HEK293 (cell line): Measurements from ENCODE around the gene GFI1.

Experiments used
- OSR2 ChIP-seq: fragments of 450-650 bp; formaldehyde crosslinking; IDR thresholded peaks from 2 replicates; pipeline ENCODE4 v1.5.1; 2016; ENCODE audit warnings: missing biosample characterization, missing genetic modification characterization
- PRDM1 ChIP-seq: fragments of 450-650 bp; formaldehyde crosslinking; IDR thresholded peaks from 2 replicates; pipeline ENCODE4; 2016; ENCODE audit warnings: missing biosample characterization, missing genetic modification characterization
- SETDB1 ChIP-seq: IDR thresholded peaks from one replicate; pipeline ENCODE4 v1.6.1; 2017; ENCODE audit warnings: mild to moderate bottlenecking, low read length, moderate library complexity, mixed read lengths; ENCODE audit not compliant: insufficient read length
- ZBTB1 ChIP-seq: fragments of 450-650 bp; formaldehyde crosslinking; IDR thresholded peaks from 2 replicates; pipeline ENCODE4 v1.5.1; 2016; ENCODE audit warnings: missing biosample characterization, missing genetic modification characterization
- ZBTB21 ChIP-seq: fragments of 450-650 bp; formaldehyde crosslinking; IDR thresholded peaks from 2 replicates; pipeline ENCODE4 v1.5.1; 2017; ENCODE audit warnings: missing biosample characterization, missing genetic modification characterization
- ZEB2 ChIP-seq: fragments of 450-650 bp; formaldehyde crosslinking; IDR thresholded peaks from 2 replicates; pipeline ENCODE4 v1.5.1; 2016; ENCODE audit warnings: missing biosample characterization, missing genetic modification characterization
- ZNF112 ChIP-seq: fragments of 450-650 bp; formaldehyde crosslinking; IDR thresholded peaks from 2 replicates; pipeline ENCODE4 v1.5.0; 2017; ENCODE audit warnings: missing biosample characterization, missing genetic modification characterization
- ZNF510 ChIP-seq: fragments of 450-650 bp; formaldehyde crosslinking; IDR thresholded peaks from 2 replicates; pipeline ENCODE4 v1.5.1; 2018; ENCODE audit warnings: mild to moderate bottlenecking, missing genetic modification characterization, missing biosample characterization; ENCODE audit not compliant: insufficient replicate concordance
- ZNF549 ChIP-seq: fragments of 450-650 bp; IDR thresholded peaks from 2 replicates; pipeline ENCODE4 v1.5.1; 2018; ENCODE audit warnings: missing biosample characterization, missing genetic modification characterization, mild to moderate bottlenecking, inconsistent platforms, moderate library complexity
- TF ChIP-seq, protein P1 (sequence below): fragments of 450-650 bp; formaldehyde crosslinking; IDR thresholded peaks from 2 replicates; pipeline ENCODE4 v1.5.1; 2016; ENCODE audit warnings: missing biosample characterization, missing genetic modification characterization
- TF ChIP-seq, protein P2 (sequence below): IDR thresholded peaks from 2 replicates; pipeline ENCODE4 v1.6.1; 2011; ENCODE audit warnings: mild to moderate bottlenecking, low read depth, low read length, borderline replicate concordance
- TF ChIP-seq, protein P3 (sequence below): fragments of 450-650 bp; formaldehyde crosslinking; IDR thresholded peaks from 2 replicates; pipeline ENCODE4 v1.5.1; 2016; ENCODE audit warnings: missing biosample characterization, missing genetic modification characterization
- TF ChIP-seq, protein P4 (sequence below): fragments of 450-650 bp; formaldehyde crosslinking; IDR thresholded peaks from 2 replicates; pipeline ENCODE4 v1.5.1; 2016; ENCODE audit warnings: missing biosample characterization, missing genetic modification characterization, borderline replicate concordance

DNA sequence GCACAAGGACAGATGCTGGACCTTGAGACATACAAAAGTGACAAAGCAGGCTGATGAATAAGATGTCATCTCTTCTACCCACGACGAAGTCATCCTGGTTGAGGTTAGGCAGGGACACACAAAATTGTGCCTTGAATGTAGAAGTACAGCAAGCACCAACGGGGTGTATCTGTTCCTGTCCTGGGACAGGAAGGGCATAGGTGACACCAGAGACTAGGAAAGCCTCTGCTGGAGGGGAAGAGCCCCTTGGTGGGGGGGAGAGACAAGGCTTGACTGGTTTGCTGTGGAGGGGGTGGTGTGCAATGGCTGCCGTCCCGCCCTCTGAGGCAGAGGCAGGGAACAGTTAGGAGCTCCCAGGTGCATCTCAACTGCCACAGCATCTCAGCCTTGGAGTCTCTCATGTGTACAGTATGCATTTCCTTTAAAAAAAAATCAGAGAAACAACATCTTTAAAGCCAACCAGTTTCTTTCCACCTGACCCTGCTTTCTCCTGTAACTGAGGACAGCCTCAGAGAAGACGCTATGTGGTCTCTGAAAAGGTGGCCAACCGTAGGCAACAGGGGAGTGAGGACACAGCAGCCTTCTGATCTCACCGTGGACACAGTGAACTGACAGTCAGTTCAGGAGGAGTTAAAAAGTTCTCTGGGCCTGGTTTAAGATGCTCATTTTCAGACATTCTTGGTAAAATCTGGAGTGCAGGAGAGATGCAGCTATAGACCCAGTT is 17.7 kb upstream of the GFI1 start:
- TF ChIP-seq ZNF510 (tag by site-specific recombination) (no peak), PRDM1 (tag by site-specific recombination) (no peak), ZBTB1 (tag by site-specific recombination) (no peak), ZEB2 (tag by site-specific recombination) (no peak), ZBTB21 (tag by site-specific recombination) (no peak), OSR2 (no peak), SETDB1 (no peak), ZNF549 (tag by site-specific recombination) (no peak), ZNF112 (tag by site-specific recombination) (no peak)
- TF ChIP-seq, protein P1, sequence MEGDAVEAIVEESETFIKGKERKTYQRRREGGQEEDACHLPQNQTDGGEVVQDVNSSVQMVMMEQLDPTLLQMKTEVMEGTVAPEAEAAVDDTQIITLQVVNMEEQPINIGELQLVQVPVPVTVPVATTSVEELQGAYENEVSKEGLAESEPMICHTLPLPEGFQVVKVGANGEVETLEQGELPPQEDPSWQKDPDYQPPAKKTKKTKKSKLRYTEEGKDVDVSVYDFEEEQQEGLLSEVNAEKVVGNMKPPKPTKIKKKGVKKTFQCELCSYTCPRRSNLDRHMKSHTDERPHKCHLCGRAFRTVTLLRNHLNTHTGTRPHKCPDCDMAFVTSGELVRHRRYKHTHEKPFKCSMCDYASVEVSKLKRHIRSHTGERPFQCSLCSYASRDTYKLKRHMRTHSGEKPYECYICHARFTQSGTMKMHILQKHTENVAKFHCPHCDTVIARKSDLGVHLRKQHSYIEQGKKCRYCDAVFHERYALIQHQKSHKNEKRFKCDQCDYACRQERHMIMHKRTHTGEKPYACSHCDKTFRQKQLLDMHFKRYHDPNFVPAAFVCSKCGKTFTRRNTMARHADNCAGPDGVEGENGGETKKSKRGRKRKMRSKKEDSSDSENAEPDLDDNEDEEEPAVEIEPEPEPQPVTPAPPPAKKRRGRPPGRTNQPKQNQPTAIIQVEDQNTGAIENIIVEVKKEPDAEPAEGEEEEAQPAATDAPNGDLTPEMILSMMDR (tag by site-specific recombination) = no peak
- TF ChIP-seq, protein P2, sequence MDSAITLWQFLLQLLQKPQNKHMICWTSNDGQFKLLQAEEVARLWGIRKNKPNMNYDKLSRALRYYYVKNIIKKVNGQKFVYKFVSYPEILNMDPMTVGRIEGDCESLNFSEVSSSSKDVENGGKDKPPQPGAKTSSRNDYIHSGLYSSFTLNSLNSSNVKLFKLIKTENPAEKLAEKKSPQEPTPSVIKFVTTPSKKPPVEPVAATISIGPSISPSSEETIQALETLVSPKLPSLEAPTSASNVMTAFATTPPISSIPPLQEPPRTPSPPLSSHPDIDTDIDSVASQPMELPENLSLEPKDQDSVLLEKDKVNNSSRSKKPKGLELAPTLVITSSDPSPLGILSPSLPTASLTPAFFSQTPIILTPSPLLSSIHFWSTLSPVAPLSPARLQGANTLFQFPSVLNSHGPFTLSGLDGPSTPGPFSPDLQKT = no peak
- TF ChIP-seq, protein P3, sequence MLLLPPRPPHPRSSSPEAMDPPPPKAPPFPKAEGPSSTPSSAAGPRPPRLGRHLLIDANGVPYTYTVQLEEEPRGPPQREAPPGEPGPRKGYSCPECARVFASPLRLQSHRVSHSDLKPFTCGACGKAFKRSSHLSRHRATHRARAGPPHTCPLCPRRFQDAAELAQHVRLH = no peak
- TF ChIP-seq, protein P4, sequence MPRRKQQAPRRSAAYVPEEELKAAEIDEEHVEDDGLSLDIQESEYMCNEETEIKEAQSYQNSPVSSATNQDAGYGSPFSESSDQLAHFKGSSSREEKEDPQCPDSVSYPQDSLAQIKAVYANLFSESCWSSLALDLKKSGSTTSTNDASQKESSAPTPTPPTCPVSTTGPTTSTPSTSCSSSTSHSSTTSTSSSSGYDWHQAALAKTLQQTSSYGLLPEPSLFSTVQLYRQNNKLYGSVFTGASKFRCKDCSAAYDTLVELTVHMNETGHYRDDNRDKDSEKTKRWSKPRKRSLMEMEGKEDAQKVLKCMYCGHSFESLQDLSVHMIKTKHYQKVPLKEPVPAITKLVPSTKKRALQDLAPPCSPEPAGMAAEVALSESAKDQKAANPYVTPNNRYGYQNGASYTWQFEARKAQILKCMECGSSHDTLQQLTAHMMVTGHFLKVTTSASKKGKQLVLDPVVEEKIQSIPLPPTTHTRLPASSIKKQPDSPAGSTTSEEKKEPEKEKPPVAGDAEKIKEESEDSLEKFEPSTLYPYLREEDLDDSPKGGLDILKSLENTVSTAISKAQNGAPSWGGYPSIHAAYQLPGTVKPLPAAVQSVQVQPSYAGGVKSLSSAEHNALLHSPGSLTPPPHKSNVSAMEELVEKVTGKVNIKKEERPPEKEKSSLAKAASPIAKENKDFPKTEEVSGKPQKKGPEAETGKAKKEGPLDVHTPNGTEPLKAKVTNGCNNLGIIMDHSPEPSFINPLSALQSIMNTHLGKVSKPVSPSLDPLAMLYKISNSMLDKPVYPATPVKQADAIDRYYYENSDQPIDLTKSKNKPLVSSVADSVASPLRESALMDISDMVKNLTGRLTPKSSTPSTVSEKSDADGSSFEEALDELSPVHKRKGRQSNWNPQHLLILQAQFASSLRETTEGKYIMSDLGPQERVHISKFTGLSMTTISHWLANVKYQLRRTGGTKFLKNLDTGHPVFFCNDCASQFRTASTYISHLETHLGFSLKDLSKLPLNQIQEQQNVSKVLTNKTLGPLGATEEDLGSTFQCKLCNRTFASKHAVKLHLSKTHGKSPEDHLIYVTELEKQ (tag by site-specific recombination) = no peak
